KMS-11 (cell line): ENCODE measurements around the gene TRIP12.
"Not testable (repeated sequence)": the region's sequence is repeated elsewhere in the genome, so short reads cannot be mapped to it uniquely, and the experiment has no call there.

Experiments
- H2AFZ ChIP-seq: fragments of 200-600 bp; sonication (generic); 2 replicates; pipeline ENCODE4 v1.6.1; 2016; ENCODE audit warnings: antibody characterized with exemption, mixed run types, low read depth
- H3K27ac ChIP-seq: fragments of 200-600 bp; sonication (generic); 2 replicates; pipeline ENCODE4 v1.6.1; 2016; ENCODE audit warnings: mild to moderate bottlenecking, mixed run types
- H3K27me3 ChIP-seq: fragments of 200-600 bp; sonication (generic); 2 replicates; pipeline ENCODE4 v1.6.1; 2017; ENCODE audit warnings: mild to moderate bottlenecking, low read depth, mixed run types, moderate library complexity; ENCODE audit not compliant: insufficient read depth
- H3K36me3 ChIP-seq: fragments of 200-600 bp; sonication (generic); 2 replicates; pipeline ENCODE4 v1.6.1; 2017; ENCODE audit warnings: mild to moderate bottlenecking, mixed run types; ENCODE audit not compliant: insufficient read depth
- H3K4me1 ChIP-seq: fragments of 200-600 bp; sonication (generic); 2 replicates; pipeline ENCODE4 v1.6.1; 2016; ENCODE audit warnings: mild to moderate bottlenecking, low read depth, mixed run types; ENCODE audit not compliant: poor library complexity, severe bottlenecking
- H3K4me2 ChIP-seq: fragments of 200-600 bp; sonication (generic); 2 replicates; pipeline ENCODE4 v1.7.0; 2016; ENCODE audit warnings: mild to moderate bottlenecking, mixed run types
- H3K4me3 ChIP-seq: fragments of 200-600 bp; sonication (generic); IDR thresholded peaks from 2 replicates; pipeline ENCODE4 v1.6.1; 2017; ENCODE audit warnings: low read depth, low read length, mixed read lengths; ENCODE audit not compliant: insufficient read depth
- H3K79me2 ChIP-seq: fragments of 200-600 bp; sonication (generic); 2 replicates; pipeline ENCODE4 v1.6.1; 2016; ENCODE audit warnings: low read depth, mixed run types; ENCODE audit not compliant: insufficient read depth
- H3K9ac ChIP-seq: fragments of 200-600 bp; sonication (generic); 2 replicates; pipeline ENCODE4 v1.6.1; 2016; ENCODE audit warnings: mild to moderate bottlenecking, mixed run types
- H4K20me1 ChIP-seq: fragments of 200-600 bp; sonication (generic); 2 replicates; pipeline ENCODE4 v1.6.1; 2016; ENCODE audit warnings: mild to moderate bottlenecking, mixed run types; ENCODE audit not compliant: insufficient read depth
- TF ChIP-seq, protein P1 (sequence below): fragments of 200-600 bp; sonication (generic); conservative IDR thresholded peaks from 2 replicates; pipeline ENCODE4 v1.6.1; 2017; ENCODE audit warnings: low read depth, mild to moderate bottlenecking, antibody characterized with exemption, low read length, moderate library complexity, mixed read lengths

The TRIP12 gene

DNA sequence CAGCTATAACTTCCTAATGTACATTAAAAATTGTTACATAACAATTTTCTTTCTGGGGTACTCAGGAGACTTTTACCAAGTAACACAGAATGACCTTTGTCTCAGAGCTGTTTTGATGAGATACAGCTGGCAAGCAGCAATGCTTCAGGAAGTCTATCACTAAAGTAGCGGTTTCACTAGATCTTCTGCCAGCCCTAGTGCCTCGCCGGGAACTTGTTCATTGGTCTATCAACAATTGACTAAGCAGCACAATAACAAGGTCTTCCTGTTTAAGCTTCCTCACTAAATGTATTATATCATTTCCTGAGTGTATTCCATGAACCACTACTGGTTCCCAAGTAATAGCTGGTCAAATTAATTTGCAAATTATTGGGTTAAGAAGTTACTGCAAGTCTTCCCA is 69.2 kb downstream of the TRIP12 start:
- H2AFZ ChIP-seq = no peak overlapping the region
- H3K27me3 ChIP-seq = no peaks in the 10 kb centered on the region
- no peak overlapping the region for H3K4me2 ChIP-seq
- H3K9ac ChIP-seq = no peak overlapping the region
- H3K79me2 ChIP-seq = no peaks in the 10 kb centered on the region
- no peaks in the 10 kb centered on the region for H3K36me3 ChIP-seq
- H3K27ac ChIP-seq = no peak overlapping the region
- H4K20me1 ChIP-seq = no peaks in the 10 kb centered on the region
- TF ChIP-seq, protein P1, sequence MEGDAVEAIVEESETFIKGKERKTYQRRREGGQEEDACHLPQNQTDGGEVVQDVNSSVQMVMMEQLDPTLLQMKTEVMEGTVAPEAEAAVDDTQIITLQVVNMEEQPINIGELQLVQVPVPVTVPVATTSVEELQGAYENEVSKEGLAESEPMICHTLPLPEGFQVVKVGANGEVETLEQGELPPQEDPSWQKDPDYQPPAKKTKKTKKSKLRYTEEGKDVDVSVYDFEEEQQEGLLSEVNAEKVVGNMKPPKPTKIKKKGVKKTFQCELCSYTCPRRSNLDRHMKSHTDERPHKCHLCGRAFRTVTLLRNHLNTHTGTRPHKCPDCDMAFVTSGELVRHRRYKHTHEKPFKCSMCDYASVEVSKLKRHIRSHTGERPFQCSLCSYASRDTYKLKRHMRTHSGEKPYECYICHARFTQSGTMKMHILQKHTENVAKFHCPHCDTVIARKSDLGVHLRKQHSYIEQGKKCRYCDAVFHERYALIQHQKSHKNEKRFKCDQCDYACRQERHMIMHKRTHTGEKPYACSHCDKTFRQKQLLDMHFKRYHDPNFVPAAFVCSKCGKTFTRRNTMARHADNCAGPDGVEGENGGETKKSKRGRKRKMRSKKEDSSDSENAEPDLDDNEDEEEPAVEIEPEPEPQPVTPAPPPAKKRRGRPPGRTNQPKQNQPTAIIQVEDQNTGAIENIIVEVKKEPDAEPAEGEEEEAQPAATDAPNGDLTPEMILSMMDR = no peak
- H3K4me1 ChIP-seq = peaks cover 10% of the 10 kb centered on the region
- no peak overlapping the region for H3K4me3 ChIP-seq

DNA sequence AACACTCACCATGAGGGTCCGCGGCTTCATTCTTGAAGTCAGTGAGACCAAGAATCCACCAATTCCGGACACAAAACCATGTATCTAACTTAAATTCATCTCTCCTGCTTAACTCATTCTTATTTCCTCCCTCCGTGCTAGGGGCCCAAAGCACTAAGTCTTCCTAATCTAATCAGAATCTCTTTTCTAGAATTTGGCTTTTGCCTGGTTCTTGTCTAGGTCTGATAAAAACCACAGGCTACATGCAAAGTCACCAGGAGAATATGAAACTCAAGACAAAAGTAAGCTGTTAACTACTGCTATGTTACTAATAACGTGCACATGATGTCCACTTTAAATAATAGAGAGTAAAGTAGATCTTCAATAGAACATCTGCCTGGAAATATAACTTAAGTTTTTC is 69.9 kb downstream of the TRIP12 start:
- no peaks in the 10 kb centered on the region for H4K20me1 ChIP-seq
- no peaks in the 10 kb centered on the region for H3K79me2 ChIP-seq

DNA sequence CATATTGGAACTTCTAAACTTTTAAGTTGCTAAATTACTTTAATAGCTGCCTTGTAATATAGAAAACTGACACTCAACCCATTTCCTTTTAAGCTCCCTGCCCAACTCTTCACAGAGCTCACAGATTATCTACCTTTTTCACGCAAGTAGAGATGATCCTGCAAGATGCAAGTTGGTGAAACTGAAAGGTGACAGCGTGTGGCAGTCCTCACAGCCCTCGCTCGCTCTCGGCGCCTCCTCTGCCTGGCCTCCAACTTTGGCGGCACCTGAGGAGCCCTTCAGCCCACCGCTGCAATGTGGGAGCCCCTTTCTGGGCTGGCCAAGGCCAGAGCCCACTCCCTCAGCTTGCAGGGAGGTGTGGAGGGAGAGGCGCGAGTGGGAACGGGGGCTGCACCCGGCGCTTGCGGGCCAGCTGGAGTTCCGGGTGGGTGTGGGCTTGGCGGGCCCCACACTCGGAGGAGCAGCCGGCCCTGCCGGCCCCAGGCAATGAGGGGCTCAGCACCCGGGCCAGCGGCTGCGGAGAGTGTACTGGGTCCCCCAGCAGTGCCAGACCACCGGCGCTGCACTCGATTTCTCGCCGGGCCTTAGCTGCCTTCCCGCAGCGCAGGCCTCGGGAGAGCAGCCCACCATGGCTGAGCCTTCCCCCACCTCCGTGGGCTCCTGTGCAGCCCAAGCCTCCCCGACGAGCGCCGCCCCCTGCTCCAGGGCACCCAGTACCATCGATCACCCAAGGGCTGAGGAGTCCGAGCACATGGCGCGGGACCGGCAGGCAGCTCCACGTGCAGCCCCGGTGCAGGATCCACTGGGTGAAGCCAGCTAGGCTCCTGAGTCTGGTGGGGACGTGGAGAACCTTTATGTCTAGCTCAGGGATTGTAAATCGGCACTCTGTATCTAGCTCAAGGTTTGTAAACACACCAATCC is 71.2 kb downstream of the TRIP12 start:
- not testable (repeated sequence) for H3K4me3 ChIP-seq, H2AFZ ChIP-seq, H4K20me1 ChIP-seq, H3K4me1 ChIP-seq, H3K36me3 ChIP-seq, H3K27me3 ChIP-seq, H3K79me2 ChIP-seq, H3K9ac ChIP-seq, H3K4me2 ChIP-seq, H3K27ac ChIP-seq

More for the DNA sequence above, 69.9 kb downstream of the TRIP12 start:
- Histone ChIP-seq H3K4me3 (no peak overlapping the region), H3K27me3 (no peaks in the 10 kb centered on the region), H3K9ac (no peak overlapping the region), H3K36me3 (no peaks in the 10 kb centered on the region), H2AFZ (no peak overlapping the region), H3K4me2 (no peak overlapping the region), H3K4me1 (peaks cover 10% of the 10 kb centered on the region), H3K27ac (no peak overlapping the region)
- TF ChIP-seq, protein P1 = no peak

DNA sequence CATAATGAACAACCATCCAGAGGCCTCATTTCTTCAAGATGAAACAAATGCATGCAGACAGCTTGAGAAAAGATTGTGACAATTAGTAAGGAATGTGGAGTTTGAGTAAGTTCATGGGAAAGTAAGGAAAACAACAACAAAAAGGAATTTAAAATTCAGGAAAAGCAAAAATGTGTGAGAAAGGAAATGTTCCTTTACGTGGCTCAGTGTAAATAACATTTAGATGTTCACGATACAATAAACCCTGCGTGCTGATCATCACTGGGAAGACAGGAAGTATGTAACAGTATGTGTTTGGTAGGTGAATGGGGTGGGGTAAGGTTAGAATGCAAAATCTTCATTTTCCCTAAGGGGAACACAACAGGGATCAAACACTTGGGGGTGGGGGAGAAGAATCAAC is 72.7 kb downstream of the TRIP12 start:
- TF ChIP-seq, protein P1 = no peak
- Histone ChIP-seq H3K4me1 (peaks cover 10% of the 10 kb centered on the region), H3K27ac (no peak overlapping the region), H2AFZ (no peak overlapping the region), H3K36me3 (no peaks in the 10 kb centered on the region), H3K79me2 (no peaks in the 10 kb centered on the region), H3K4me3 (no peak overlapping the region), H3K27me3 (no peaks in the 10 kb centered on the region), H4K20me1 (no peaks in the 10 kb centered on the region), H3K4me2 (no peak overlapping the region), H3K9ac (no peak overlapping the region)

DNA sequence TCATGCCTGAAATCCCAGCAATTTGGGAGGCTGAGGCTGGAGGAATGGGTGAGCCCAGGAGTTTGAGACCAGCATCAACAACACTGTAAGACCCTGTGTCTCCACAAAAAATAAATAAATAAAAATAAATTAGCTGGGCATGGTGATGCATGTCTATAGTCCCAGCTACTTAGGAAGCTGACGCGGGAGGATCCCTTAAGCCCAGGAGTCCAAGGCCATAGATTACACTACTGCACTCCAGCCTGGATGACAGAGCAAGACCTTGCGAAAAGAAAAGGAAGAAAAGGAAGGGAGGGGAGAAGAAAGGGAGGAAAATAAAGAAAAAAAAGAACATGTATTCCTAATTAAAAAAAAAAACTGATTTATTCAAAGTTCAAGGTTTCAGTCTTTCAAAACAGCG is 78.2 kb downstream of the TRIP12 start:
- Histone ChIP-seq H2AFZ (no peak overlapping the region), H3K4me1 (no peaks in the 10 kb centered on the region), H3K4me2 (no peak overlapping the region), H3K36me3 (no peaks in the 10 kb centered on the region), H4K20me1 (no peaks in the 10 kb centered on the region), H3K27ac (no peak overlapping the region), H3K79me2 (no peaks in the 10 kb centered on the region), H3K27me3 (no peaks in the 10 kb centered on the region), H3K9ac (no peak overlapping the region), H3K4me3 (no peak overlapping the region)
- TF ChIP-seq, protein P1 = no peak
